Activated CD8-positive, alpha-beta T cell treated with anti-CD3 and anti-CD28 coated beads, Interleukin-2, amount 10 ng/mL, durations not matched to agents 7 days and 5 days (primary cell): ENCODE measurements around the gene STRIP1. TPM values are rescaled to one million over a fixed set of nuclear protein-coding genes. Genes with fewer than 3 reads are reported as not detected.

ENCODE experiments used
- ATAC-seq: fragments of 150-1000 bp; cut with Tn5 transposase; one replicate; pipeline ENCODE4 v1.10.0; 2021; ENCODE audit warnings: moderate library complexity
- CTCF ChIA-PET: fragments of 350-600 bp; sonication (Branson Sonifier 250); formaldehyde crosslinking; loops from one replicate; lab custom pipeline; 2021; ENCODE audit warnings: antibody characterized with exemption; lab: Charles Lee
- POLR2A ChIA-PET: fragments of 350-600 bp; sonication (Branson Sonifier 250); formaldehyde crosslinking; loops from one replicate; lab custom pipeline; 2021; ENCODE audit warnings: antibody characterized with exemption; lab: Charles Lee
- DNase-seq: peaks from one replicate; pipeline ENCODE4 v3.0.0-alpha.2; 2020
- H3K27ac Mint-ChIP-seq: one replicate; pipeline ENCODE4 v1.8.0; 2021; ENCODE audit warnings: mild to moderate bottlenecking, mixed read lengths
- H3K27me3 Mint-ChIP-seq: one replicate; pipeline ENCODE4 v1.8.0; 2021; ENCODE audit warnings: low read depth, mixed read lengths
- H3K36me3 Mint-ChIP-seq: one replicate; pipeline ENCODE4 v1.8.0; 2021; ENCODE audit warnings: low read depth, mixed read lengths
- H3K4me1 Mint-ChIP-seq: one replicate; pipeline ENCODE4 v1.8.0; 2021; ENCODE audit warnings: low read depth, mixed read lengths
- H3K4me3 Mint-ChIP-seq: one replicate; pipeline ENCODE4 v1.8.0; 2021; ENCODE audit warnings: mild to moderate bottlenecking, mixed read lengths
- H3K9me3 Mint-ChIP-seq: one replicate; pipeline ENCODE4 v1.8.0; 2022; ENCODE audit warnings: mixed read lengths; ENCODE audit not compliant: insufficient read depth
- total RNA-seq, 2 experiments: library from RNA; stranded (reverse); gene quantifications; one replicate each; pipeline ENCODE4 v1.2.3, GENCODE V29; 2021

Gene STRIP1
- total RNA-seq, 2 experiments from 2014 or later: 33.2 to 35.9 TPM

- ATAC-seq (no peak), DNase-seq (no peak)
- ChIA-PET POLR2A (no interaction called here), CTCF (interaction anchor here (4.3 to 4.8 kb wide), 2 partner anchors 11 to 15 kb away, joined by 17 to 48 read pairs; partner anchors contain the start of gene AHCYL1)
- H3K27ac Mint-ChIP-seq: no peak overlapping the region
- peaks cover 5% of the 10 kb centered on the region for H3K36me3 Mint-ChIP-seq
- H3K27me3 Mint-ChIP-seq: no peaks in the 10 kb centered on the region
- no peaks in the 10 kb centered on the region for H3K9me3 Mint-ChIP-seq
- H3K4me1 Mint-ChIP-seq: peaks cover 3% of the 10 kb centered on the region
- H3K4me3 Mint-ChIP-seq: no peak overlapping the region
Measured at GRCh38 chr1:109995536-109995935, 38.9 kb upstream of the STRIP1 start.

DNA sequence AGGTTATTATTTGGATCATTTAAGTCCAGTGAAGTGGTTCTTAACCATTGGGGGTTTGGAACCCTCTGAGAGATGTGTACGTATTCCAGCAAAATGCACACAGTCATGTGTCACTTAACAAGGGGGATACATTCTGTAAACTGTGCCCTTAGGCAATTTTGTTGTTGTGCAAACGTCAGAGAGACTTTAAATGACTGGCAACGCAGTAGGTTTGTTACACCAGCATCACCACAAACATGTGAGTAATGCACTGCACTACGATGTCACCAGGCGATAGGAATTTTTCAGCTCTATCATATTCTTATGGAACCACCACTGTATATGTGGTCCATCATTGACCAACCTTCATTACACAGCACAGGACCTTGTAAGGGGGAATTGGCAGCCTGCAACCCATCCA is 37.9 kb upstream of the STRIP1 start:
- no peaks in the 10 kb centered on the region for H3K9me3 Mint-ChIP-seq
- ChIA-PET POLR2A (interaction anchor here (1.0 kb wide), 1 partner anchor 15 kb away, joined by 3 read pairs; no protein-coding TSS in a partner anchor), CTCF (interaction anchor here (4.3 to 4.8 kb wide), 2 partner anchors 12 to 14 kb away, joined by 17 to 48 read pairs; partner anchors contain the start of gene AHCYL1)
- no peaks in the 10 kb centered on the region for H3K27me3 Mint-ChIP-seq
- H3K36me3 Mint-ChIP-seq: peaks cover under 1% of the 10 kb centered on the region
- H3K4me1 Mint-ChIP-seq: no peaks in the 10 kb centered on the region
- ATAC-seq: no peak
- DNase-seq: no peak
- H3K27ac Mint-ChIP-seq: no peak overlapping the region
- H3K4me3 Mint-ChIP-seq: no peak overlapping the region

DNA sequence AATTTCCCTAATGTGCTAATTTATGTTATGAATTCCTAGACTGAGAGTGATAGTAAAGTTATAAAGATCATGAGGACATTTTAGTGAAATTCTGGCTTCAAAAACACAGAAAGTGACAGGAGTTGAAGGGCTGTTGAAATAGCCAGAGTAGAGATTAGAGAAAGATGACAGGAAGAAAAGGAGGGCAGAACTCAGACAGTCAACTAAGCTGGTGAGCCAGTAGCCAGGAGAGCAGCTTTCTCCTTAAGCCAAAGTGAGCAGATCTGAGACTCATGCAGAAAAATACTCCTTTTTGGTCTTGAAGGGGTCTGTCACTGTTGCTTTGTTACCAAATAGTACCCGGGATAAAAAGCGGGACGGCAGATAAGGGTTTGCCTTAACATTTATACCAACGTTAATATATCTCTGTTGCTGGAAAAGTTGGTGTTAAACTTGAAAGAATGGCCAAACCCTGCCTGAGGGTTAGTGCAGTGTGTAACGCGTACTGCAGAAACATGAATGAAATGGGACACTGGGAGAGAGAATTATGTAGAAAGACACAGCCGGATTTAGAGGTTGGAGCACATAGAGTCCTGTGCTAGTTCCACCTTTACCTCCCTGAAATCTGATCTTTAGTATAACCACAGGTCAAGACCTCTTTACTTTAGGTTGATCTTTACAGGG is 37.1 kb upstream of the STRIP1 start:
- no peaks in the 10 kb centered on the region for H3K4me1 Mint-ChIP-seq
- POLR2A ChIA-PET: interaction anchor here (1.0 kb wide), 2 partner anchors 13 to 14 kb away, joined by 3 read pairs; no protein-coding TSS in a partner anchor
- DNase-seq (no peak), ATAC-seq (no peak)
- no peak overlapping the region for H3K27ac Mint-ChIP-seq
- H3K9me3 Mint-ChIP-seq: no peaks in the 10 kb centered on the region
- no peak overlapping the region for H3K4me3 Mint-ChIP-seq
- no peaks in the 10 kb centered on the region for H3K27me3 Mint-ChIP-seq
- no peaks in the 10 kb centered on the region for H3K36me3 Mint-ChIP-seq
- CTCF ChIA-PET: interaction anchor here (1.0 to 4.8 kb wide), 6 partner anchors 13 to 357 kb away, joined by 4 to 48 read pairs (median 10); partner anchors contain the start of gene AHCYL1

DNA sequence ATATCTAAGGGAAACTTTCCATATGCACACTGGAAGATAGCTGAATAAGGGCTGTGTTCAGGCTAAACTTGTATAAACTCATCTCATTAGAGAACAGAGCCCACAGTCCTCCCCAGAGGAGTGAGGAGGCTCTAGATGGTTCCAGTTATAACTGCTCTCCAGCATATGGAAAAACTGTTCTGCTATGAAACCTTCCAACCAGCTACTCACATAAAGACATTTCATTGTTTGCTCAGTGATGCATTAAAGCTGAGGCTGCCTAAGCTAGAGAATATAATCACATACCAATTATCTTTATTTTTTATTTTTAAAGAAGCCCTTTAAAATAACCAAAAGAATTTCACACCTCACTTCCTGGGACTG is 36.6 kb upstream of the STRIP1 start:
- H3K27ac Mint-ChIP-seq: no peak overlapping the region
- no peaks in the 10 kb centered on the region for H3K27me3 Mint-ChIP-seq
- H3K36me3 Mint-ChIP-seq: no peaks in the 10 kb centered on the region
- POLR2A ChIA-PET: interaction anchor here (1.0 kb wide), 1 partner anchor 14 kb away, joined by 3 read pairs; no protein-coding TSS in a partner anchor
- H3K9me3 Mint-ChIP-seq: no peaks in the 10 kb centered on the region
- ATAC-seq (no peak), DNase-seq (no peak)
- CTCF ChIA-PET: interaction anchor here (1.0 to 4.3 kb wide), 5 partner anchors 13 to 358 kb away, joined by 4 to 17 read pairs (median 5); partner anchors contain the start of gene AHCYL1
- no peak overlapping the region for H3K4me3 Mint-ChIP-seq
- H3K4me1 Mint-ChIP-seq: no peaks in the 10 kb centered on the region

DNA sequence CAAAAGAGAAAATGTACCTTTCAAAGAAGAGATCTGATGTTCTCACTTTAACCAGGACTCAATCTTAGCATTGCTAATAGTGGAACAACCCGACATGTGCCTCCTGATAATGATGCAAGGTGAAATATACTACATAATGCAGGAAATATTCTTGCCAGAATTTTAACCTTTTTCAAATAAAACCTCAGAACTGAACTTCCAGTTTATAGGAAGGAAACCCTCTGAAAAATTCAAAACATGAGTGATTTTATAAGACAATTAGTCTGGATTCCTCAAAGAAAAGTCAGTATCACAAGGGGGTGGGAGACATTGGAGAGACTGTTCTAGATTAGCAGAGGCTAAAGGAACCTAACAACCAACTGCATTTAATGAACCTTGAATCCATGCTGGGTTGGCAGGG is 31.7 kb upstream of the STRIP1 start:
- no peak for DNase-seq
- H3K9me3 Mint-ChIP-seq: no peaks in the 10 kb centered on the region
- H3K27ac Mint-ChIP-seq: no peak overlapping the region
- H3K4me3 Mint-ChIP-seq: no peak overlapping the region
- CTCF ChIA-PET: interaction anchor here (1.2 to 2.2 kb wide), 3 partner anchors 8 to 19 kb away, joined by 5 to 8 read pairs (median 7); partner anchors contain the start of gene AHCYL1
- H3K27me3 Mint-ChIP-seq: no peaks in the 10 kb centered on the region
- no peak for ATAC-seq
- peaks cover 17% of the 10 kb centered on the region for H3K4me1 Mint-ChIP-seq
- peaks cover 13% of the 10 kb centered on the region for H3K36me3 Mint-ChIP-seq
- POLR2A ChIA-PET: no interaction called here

GRCh38 chr1:110003747-110004428 is 30.5 kb upstream of the STRIP1 start:
- Mint-ChIP-seq H3K4me1 (peaks cover 17% of the 10 kb centered on the region), H3K4me3 (no peak overlapping the region), H3K27me3 (no peaks in the 10 kb centered on the region), H3K27ac (no peak overlapping the region), H3K9me3 (no peaks in the 10 kb centered on the region), H3K36me3 (peaks cover 13% of the 10 kb centered on the region)
- DNase-seq (no peak), ATAC-seq (peak; percentile 19)
- CTCF ChIA-PET: interaction anchor here (0.9 to 9.6 kb wide), 3 partner anchors 18 to 213 kb away, joined by 3 to 121 read pairs (median 4); partner anchors contain the start of gene AHCYL1
- POLR2A ChIA-PET: no interaction called here

- Mint-ChIP-seq H3K4me3 (no peak overlapping the region), H3K36me3 (peaks cover 17% of the 10 kb centered on the region), H3K9me3 (no peaks in the 10 kb centered on the region), H3K27me3 (no peaks in the 10 kb centered on the region), H3K27ac (no peak overlapping the region), H3K4me1 (peaks cover 17% of the 10 kb centered on the region)
- no peak for ATAC-seq
- DNase-seq: no peak
- POLR2A ChIA-PET: no interaction called here
- CTCF ChIA-PET: interaction anchor here (1.2 to 9.6 kb wide), 3 partner anchors 19 to 213 kb away, joined by 3 to 121 read pairs (median 6); partner anchors contain the start of genes AHCYL1 and STRIP1
Measured at GRCh38 chr1:110004583-110004982, 29.8 kb upstream of the STRIP1 start.

- H3K36me3 Mint-ChIP-seq: peaks cover 23% of the 10 kb centered on the region
- H3K4me3 Mint-ChIP-seq: no peak overlapping the region
- H3K9me3 Mint-ChIP-seq: no peaks in the 10 kb centered on the region
- no peak overlapping the region for H3K27ac Mint-ChIP-seq
- ChIA-PET POLR2A (no interaction called here), CTCF (interaction anchor here (0.6 to 9.6 kb wide), 9 partner anchors 13 to 473 kb away, joined by 3 to 121 read pairs (median 4); partner anchors contain the start of genes AHCYL1 and STRIP1)
- H3K27me3 Mint-ChIP-seq: no peaks in the 10 kb centered on the region
- ATAC-seq (no peak), DNase-seq (no peak)
- H3K4me1 Mint-ChIP-seq: peaks cover 17% of the 10 kb centered on the region
Measured at GRCh38 chr1:110005971-110006370, 28.5 kb upstream of the STRIP1 start.

GRCh38 chr1:110006516-110006915 is 27.9 kb upstream of the STRIP1 start:
- no peak overlapping the region for H3K4me3 Mint-ChIP-seq
- no peak for DNase-seq
- ATAC-seq: no peak
- ChIA-PET POLR2A (no interaction called here), CTCF (interaction anchor here (0.6 to 9.6 kb wide), 7 partner anchors 20 to 474 kb away, joined by 3 to 121 read pairs (median 8); partner anchors contain the start of gene AHCYL1)
- no peaks in the 10 kb centered on the region for H3K27me3 Mint-ChIP-seq
- H3K4me1 Mint-ChIP-seq: peaks cover 18% of the 10 kb centered on the region
- H3K36me3 Mint-ChIP-seq: peaks cover 25% of the 10 kb centered on the region
- no peaks in the 10 kb centered on the region for H3K9me3 Mint-ChIP-seq
- no peak overlapping the region for H3K27ac Mint-ChIP-seq

DNA sequence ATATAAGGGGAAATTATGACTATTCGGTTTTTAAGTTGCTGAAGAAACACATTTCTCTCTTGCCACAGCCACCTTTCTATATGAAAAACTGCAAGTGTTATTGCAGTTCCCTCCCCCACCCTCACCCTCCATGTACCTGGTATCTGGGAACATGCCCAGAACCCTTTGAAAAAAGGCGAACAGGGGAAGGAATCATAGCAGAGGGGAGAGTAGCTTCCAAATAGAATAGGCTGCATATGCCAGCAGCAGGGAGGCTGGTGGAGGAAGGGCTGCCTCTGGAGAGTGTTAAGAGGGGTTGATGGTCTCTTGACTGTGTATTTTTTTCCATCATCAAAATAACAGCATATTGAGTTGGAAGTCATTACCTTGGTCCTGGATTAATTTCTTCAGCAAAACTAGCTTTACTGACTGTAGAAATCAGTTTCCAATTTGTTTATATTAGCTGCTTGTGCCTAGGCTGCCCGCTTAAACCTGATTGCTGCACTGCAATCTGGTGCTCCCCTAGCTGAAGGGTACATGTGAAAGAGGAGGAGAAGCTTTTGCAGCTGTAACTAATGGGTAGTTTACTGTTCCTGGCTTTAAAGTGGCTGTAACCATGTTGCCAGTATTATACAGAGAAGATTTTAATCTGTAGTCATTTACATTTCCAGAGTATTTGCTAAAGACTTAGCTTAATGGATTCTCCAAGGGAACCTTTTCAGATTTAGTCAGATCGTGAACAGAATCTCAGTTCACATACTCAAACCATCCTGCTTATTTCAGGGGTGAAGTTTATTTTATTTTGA is 27.2 kb upstream of the STRIP1 start:
- H3K36me3 Mint-ChIP-seq: peaks cover 31% of the 10 kb centered on the region
- no peak overlapping the region for H3K27ac Mint-ChIP-seq
- ChIA-PET CTCF (interaction anchor here (1.1 to 9.6 kb wide), 6 partner anchors 21 to 367 kb away, joined by 3 to 121 read pairs (median 11); partner anchors contain the start of gene AHCYL1), POLR2A (no interaction called here)
- H3K4me1 Mint-ChIP-seq: peaks cover 20% of the 10 kb centered on the region
- no peaks in the 10 kb centered on the region for H3K27me3 Mint-ChIP-seq
- ATAC-seq (no peak), DNase-seq (no peak)
- no peaks in the 10 kb centered on the region for H3K9me3 Mint-ChIP-seq
- no peak overlapping the region for H3K4me3 Mint-ChIP-seq

DNA sequence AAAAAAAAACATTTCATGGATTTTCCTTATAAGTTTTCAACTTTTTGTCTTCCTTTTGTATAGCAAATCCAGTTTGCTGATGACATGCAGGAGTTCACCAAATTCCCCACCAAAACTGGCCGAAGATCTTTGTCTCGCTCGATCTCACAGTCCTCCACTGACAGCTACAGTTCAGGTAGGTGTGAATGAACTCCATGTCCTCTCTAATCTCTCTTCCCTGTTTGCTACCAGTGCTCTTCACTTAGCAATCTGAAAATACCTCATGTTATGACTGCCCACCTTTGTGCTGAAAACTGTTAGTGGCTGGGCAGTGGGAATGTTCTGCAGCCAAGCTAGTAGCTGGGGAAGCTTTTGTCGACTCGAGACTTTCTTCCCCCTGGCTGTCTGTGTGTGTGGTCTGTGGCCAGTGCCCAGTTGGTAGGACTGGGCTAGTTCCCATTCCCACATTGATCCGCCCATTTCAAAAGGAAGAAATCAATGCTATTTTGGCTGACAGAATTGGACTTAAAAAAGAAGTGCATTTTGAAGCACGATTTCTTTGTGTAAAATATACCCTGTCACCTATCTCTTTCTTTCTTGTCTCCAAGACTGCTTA is 25.4 kb upstream of the STRIP1 start:
- ChIA-PET CTCF (interaction anchor here (1.2 to 9.6 kb wide), 7 partner anchors 10 to 463 kb away, joined by 3 to 121 read pairs (median 8); partner anchors contain the start of gene AHCYL1), POLR2A (no interaction called here)
- Mint-ChIP-seq H3K27ac (no peak overlapping the region), H3K27me3 (no peaks in the 10 kb centered on the region), H3K9me3 (no peaks in the 10 kb centered on the region), H3K4me3 (no peak overlapping the region), H3K36me3 (peaks cover 31% of the 10 kb centered on the region), H3K4me1 (peaks cover 10% of the 10 kb centered on the region)
- ATAC-seq (no peak), DNase-seq (no peak)
